Neutrophil (primary cell): ENCODE data around the gene TRIM39.

Experiments
- H3K27ac ChIP-seq: fragments of 200-600 bp; sonication (generic); 2 replicates; pipeline ENCODE4 v1.5.1; 2016; ENCODE audit warnings: mild to moderate bottlenecking, moderate library complexity
- H3K27me3 ChIP-seq: fragments of 200-600 bp; sonication (generic); 2 replicates; pipeline ENCODE4 v1.6.0; 2016; ENCODE audit warnings: mild to moderate bottlenecking
- H3K36me3 ChIP-seq: fragments of 200-600 bp; sonication (generic); 2 replicates; pipeline ENCODE4 v1.5.1; 2017
- H3K4me1 ChIP-seq, 2 experiments: fragments of 200-600 bp in 1 of 2; sonication (generic) in 1 of 2; 1 replicate in 1 of 2; 2 replicates in 1 of 2; pipeline versions ENCODE4 v1.5.1 to v1.6.1; 2013 to 2016; ENCODE audit warnings: low read depth in 1 of 2, low read length in 1 of 2, mild to moderate bottlenecking in 1 of 2, moderate library complexity in 1 of 2; ENCODE audit not compliant: control insufficient read depth in 1 of 2, insufficient read depth in 1 of 2
- H3K4me3 ChIP-seq, 2 experiments: fragments of 200-600 bp in 1 of 2; sonication (generic) in 1 of 2; 1 replicate in 1 of 2; 2 replicates in 1 of 2; pipeline ENCODE4 v1.5.1; 2013 to 2016; ENCODE audit warnings: low read depth in 1 of 2, low read length in 1 of 2, mild to moderate bottlenecking in 1 of 2, moderate library complexity in 1 of 2
- H3K9me3 ChIP-seq: fragments of 200-600 bp; sonication (generic); 2 replicates; pipeline ENCODE4 v1.5.1; 2016
- CTCF ChIP-seq: fragments of 200-600 bp; sonication (generic); IDR thresholded peaks from 2 replicates; pipeline ENCODE4 v1.5.1; 2016; ENCODE audit warnings: antibody characterized with exemption

TRIM39 gene

GRCh38 chr6:30304002-30304401 is 22.7 kb upstream of the TRIM39 start:
- H3K27ac ChIP-seq: no peak overlapping the region
- H3K27me3 ChIP-seq: no peaks in the 10 kb centered on the region
- no peak for TF ChIP-seq CTCF
- no peaks in the 10 kb centered on the region for H3K9me3 ChIP-seq
- H3K4me3 ChIP-seq: no peak overlapping the region
- H3K36me3 ChIP-seq: no peaks in the 10 kb centered on the region
- H3K4me1 ChIP-seq: no peaks in the 10 kb centered on the region

GRCh38 chr6:30311101-30311500 is 15.6 kb upstream of the TRIM39 start:
- H3K27ac ChIP-seq: no peak overlapping the region
- H3K27me3 ChIP-seq: no peaks in the 10 kb centered on the region
- TF ChIP-seq CTCF: no peak
- H3K36me3 ChIP-seq: peaks cover 18% of the 10 kb centered on the region
- H3K4me3 ChIP-seq: no peak overlapping the region
- no peaks in the 10 kb centered on the region for H3K4me1 ChIP-seq
- no peaks in the 10 kb centered on the region for H3K9me3 ChIP-seq

- no peak for TF ChIP-seq CTCF
- Histone ChIP-seq H3K4me3 (no peak overlapping the region), H3K9me3 (no peaks in the 10 kb centered on the region), H3K27ac (no peak overlapping the region), H3K36me3 (peaks cover 19% of the 10 kb centered on the region), H3K27me3 (no peaks in the 10 kb centered on the region), H3K4me1 (no peaks in the 10 kb centered on the region)
Observed at GRCh38 chr6:30311671-30312070, 15.1 kb upstream of the TRIM39 start.

GRCh38 chr6:30312266-30312665 is 14.5 kb upstream of the TRIM39 start:
- TF ChIP-seq CTCF: no peak
- Histone ChIP-seq H3K4me1 (no peaks in the 10 kb centered on the region), H3K27ac (no peak overlapping the region), H3K9me3 (no peaks in the 10 kb centered on the region), H3K36me3 (peaks cover 19% of the 10 kb centered on the region), H3K4me3 (no peak overlapping the region), H3K27me3 (no peaks in the 10 kb centered on the region)

GRCh38 chr6:30312676-30313321 is 13.9 kb upstream of the TRIM39 start:
- no peak overlapping the region for H3K4me3 ChIP-seq
- no peaks in the 10 kb centered on the region for H3K9me3 ChIP-seq
- peaks cover 19% of the 10 kb centered on the region for H3K36me3 ChIP-seq
- no peak overlapping the region for H3K27ac ChIP-seq
- H3K27me3 ChIP-seq: no peaks in the 10 kb centered on the region
- no peak for TF ChIP-seq CTCF
- H3K4me1 ChIP-seq: no peaks in the 10 kb centered on the region

GRCh38 chr6:30315156-30315555 is 11.6 kb upstream of the TRIM39 start:
- Histone ChIP-seq H3K27ac (no peak overlapping the region), H3K4me3 (no peak overlapping the region), H3K27me3 (no peaks in the 10 kb centered on the region), H3K36me3 (peaks cover 19% of the 10 kb centered on the region), H3K9me3 (no peaks in the 10 kb centered on the region), H3K4me1 (no peaks in the 10 kb centered on the region)
- no peak for TF ChIP-seq CTCF
